A549 treated with RU486 at 1 μM for 4 hours (cell line): Measurements from ENCODE around the gene SLC28A1. TPM values are rescaled to one million over a fixed set of nuclear protein-coding genes. Genes with fewer than 3 reads are reported as not detected.

Experiments
- total RNA-seq: library from RNA; stranded (reverse); fragments of 200-300 nt; extraction: Qiagen RNA extraction; gene quantifications from 5 replicates; pipeline ENCODE4 v1.2.3, GENCODE V29; 2022; ENCODE audit warnings: low read depth

SLC28A1 gene
- total RNA-seq = 0.07 TPM in 1 of 5 replicates, not detected in the others

GRCh38 chr15:84883916-84884781 is at the start of gene SLC28A1:
Gene SLC28A1, plus strand, starts transcription at chr15:84884662. Its CDS starts 3,099 bp downstream, at chr15:84887761.

GRCh38 chr15:84981711-84982300 is 97.3 kb downstream of the SLC28A1 start, which contains the start of gene PDE8A:
Gene PDE8A, plus strand, starts transcription at chr15:84981856. Its CDS starts 307 bp downstream, at chr15:84982163.

Other genes starting within 250 kb of the SLC28A1 start
- 37.3 to 48.7 TPM (median 37.8 TPM) in 5 replicates for gene WDR73, start 230.4 kb upstream of the SLC28A1 start, total RNA-seq
- gene NMB, start 226.5 kb upstream of the SLC28A1 start, total RNA-seq = 16.4 to 29.4 TPM (median 26.3 TPM) in 5 replicates
- 294 to 472 TPM (median 333 TPM) in 5 replicates for gene SEC11A, start 168.5 kb upstream of the SLC28A1 start, total RNA-seq
- gene ZNF592, start 136.1 kb upstream of the SLC28A1 start, total RNA-seq = 16.2 to 21.8 TPM (median 19.9 TPM) in 5 replicates
- gene ALPK3, start 67.3 kb upstream of the SLC28A1 start, total RNA-seq = 0.02 to 0.12 TPM (median 0.09 TPM) in 5 replicates
- 24.2 to 32.4 TPM (median 29.2 TPM) in 5 replicates for gene PDE8A, start 97.2 kb downstream of the SLC28A1 start, total RNA-seq